Activated B cell treated with CpG ODN at 0.5 μM for 24 hours (primary cell): ENCODE data around the gene ACTN1. TPM values are rescaled to one million over a fixed set of nuclear protein-coding genes. Genes with fewer than 3 reads are reported as not detected.

Experiments used
- ATAC-seq: fragments of 200-7000 bp; cut with Tn5 transposase; one replicate; pipeline ENCODE4 v1.10.0; 2021; ENCODE audit warnings: low read depth, mild to moderate bottlenecking, moderate library complexity
- CTCF ChIA-PET: fragments of 350-600 bp; sonication (Branson Sonifier 250); formaldehyde crosslinking; loops from one replicate; lab custom pipeline; 2021; ENCODE audit warnings: antibody characterized with exemption; lab: Charles Lee
- POLR2A ChIA-PET: fragments of 350-600 bp; sonication (Branson Sonifier 250); formaldehyde crosslinking; loops from one replicate; lab custom pipeline; 2021; ENCODE audit warnings: antibody characterized with exemption; lab: Charles Lee
- DNase-seq: peaks from one replicate; pipeline ENCODE4 v3.0.0; 2022
- H3K27ac Mint-ChIP-seq: one replicate; pipeline ENCODE4 v1.8.0; 2020; ENCODE audit warnings: mixed read lengths
- H3K27me3 Mint-ChIP-seq: one replicate; pipeline ENCODE4 v1.8.0; 2021; ENCODE audit warnings: mixed read lengths
- H3K36me3 Mint-ChIP-seq: one replicate; pipeline ENCODE4 v1.8.0; 2021; ENCODE audit warnings: low read depth, mixed read lengths
- H3K4me1 Mint-ChIP-seq: one replicate; pipeline ENCODE4 v1.8.0; 2021; ENCODE audit warnings: mixed read lengths
- H3K4me3 Mint-ChIP-seq: one replicate; pipeline ENCODE4 v1.8.0; 2020; ENCODE audit warnings: mild to moderate bottlenecking, mixed read lengths
- H3K9me3 Mint-ChIP-seq: one replicate; pipeline ENCODE4 v1.8.0; 2020; ENCODE audit warnings: mixed read lengths
- intact Hi-C: fragments of 100-400 bp; cut with micrococcal nuclease; formaldehyde crosslinking; loops from one replicate; pipeline ENCODE4 v1.15.1; 2024
- total RNA-seq: library from RNA; stranded (reverse); gene quantifications from 2 replicates; pipeline ENCODE4 v1.2.3, GENCODE V29; 2022
- TF ChIP-seq, protein P1 (sequence below): fragments of 200-600 bp; IDR thresholded peaks from one replicate; pipeline ENCODE4 v1.8.0; 2022; ENCODE audit warnings: antibody characterized with exemption, mild to moderate bottlenecking

Gene ACTN1
- total RNA-seq, 1 donor from 2014 or later: 0.22 TPM

DNA sequence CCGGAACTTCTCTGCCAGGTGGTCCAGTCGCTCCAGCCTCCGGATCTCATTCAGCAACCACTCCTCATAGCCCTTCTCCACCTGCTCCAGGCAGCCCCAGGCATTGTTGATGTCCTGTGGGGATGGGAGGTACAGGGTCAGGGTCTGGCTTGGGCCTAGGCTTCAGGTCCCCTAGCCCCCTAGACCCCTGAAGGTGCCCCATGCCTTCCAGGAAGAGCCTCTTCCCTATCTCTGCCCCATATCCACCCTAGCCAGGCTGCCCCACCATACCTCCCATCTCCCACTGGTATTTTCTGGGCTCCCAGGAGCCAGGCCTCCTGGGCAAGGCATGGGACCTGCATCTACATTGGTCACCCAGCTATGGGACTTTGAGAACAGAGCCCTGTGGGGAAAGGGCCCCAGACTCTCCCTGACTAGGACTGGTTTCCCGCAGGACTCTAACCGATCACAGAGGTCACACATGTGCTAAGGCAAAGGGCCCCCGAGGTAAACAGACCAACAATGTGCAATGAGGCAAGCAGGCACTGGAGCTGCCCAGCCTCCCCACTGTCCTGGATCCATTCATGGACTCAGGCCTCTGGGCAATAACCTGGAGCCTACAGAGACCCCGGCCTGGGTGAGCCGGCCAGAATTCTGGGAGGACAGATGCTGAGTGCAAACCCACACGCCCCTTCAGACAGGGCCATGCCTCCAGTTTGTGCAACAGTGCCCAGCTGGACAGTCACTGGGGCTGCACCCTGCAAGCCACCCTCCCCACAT lies 88.8 kb downstream of the ACTN1 start:
- Mint-ChIP-seq H3K36me3 (no peaks in the 10 kb centered on the region), H3K4me1 (no peaks in the 10 kb centered on the region), H3K9me3 (no peaks in the 10 kb centered on the region), H3K27me3 (no peaks in the 10 kb centered on the region), H3K4me3 (no peak overlapping the region), H3K27ac (no peak overlapping the region)
- DNase-seq (no peak), ATAC-seq (no peak)
- TF ChIP-seq, protein P1, sequence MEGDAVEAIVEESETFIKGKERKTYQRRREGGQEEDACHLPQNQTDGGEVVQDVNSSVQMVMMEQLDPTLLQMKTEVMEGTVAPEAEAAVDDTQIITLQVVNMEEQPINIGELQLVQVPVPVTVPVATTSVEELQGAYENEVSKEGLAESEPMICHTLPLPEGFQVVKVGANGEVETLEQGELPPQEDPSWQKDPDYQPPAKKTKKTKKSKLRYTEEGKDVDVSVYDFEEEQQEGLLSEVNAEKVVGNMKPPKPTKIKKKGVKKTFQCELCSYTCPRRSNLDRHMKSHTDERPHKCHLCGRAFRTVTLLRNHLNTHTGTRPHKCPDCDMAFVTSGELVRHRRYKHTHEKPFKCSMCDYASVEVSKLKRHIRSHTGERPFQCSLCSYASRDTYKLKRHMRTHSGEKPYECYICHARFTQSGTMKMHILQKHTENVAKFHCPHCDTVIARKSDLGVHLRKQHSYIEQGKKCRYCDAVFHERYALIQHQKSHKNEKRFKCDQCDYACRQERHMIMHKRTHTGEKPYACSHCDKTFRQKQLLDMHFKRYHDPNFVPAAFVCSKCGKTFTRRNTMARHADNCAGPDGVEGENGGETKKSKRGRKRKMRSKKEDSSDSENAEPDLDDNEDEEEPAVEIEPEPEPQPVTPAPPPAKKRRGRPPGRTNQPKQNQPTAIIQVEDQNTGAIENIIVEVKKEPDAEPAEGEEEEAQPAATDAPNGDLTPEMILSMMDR: no peak
- ChIA-PET POLR2A (no interaction called here), CTCF (no interaction called here)
- intact Hi-C loops: no loop called here

DNA sequence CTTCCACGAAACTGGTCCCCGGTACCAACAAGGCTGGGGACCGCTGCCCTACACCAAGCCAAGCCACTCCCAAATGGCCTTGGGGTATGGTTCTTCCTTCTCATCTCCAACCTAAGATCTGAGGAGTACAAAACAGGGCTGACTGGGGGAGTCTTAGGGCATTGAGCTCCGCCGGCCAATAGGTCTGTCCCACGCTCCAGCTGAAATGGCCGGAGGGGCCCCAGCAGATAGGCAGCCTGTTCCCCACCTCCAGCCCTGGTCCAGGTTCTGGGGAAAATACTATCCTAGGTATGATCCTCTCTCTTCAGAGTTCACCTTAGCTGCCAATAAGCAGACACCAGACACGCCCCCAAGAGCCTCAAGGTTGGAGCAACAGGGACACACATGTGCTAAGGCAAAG lies 90.2 kb downstream of the ACTN1 start:
- Mint-ChIP-seq H3K36me3 (no peaks in the 10 kb centered on the region), H3K27ac (no peak overlapping the region), H3K9me3 (no peaks in the 10 kb centered on the region), H3K27me3 (no peaks in the 10 kb centered on the region), H3K4me3 (no peak overlapping the region), H3K4me1 (no peaks in the 10 kb centered on the region)
- DNase-seq (no peak), ATAC-seq (no peak)
- CTCF ChIA-PET: no interaction called here
- POLR2A ChIA-PET: no interaction called here
- intact Hi-C loops: no loop called here
- TF ChIP-seq, protein P1: no peak

DNA sequence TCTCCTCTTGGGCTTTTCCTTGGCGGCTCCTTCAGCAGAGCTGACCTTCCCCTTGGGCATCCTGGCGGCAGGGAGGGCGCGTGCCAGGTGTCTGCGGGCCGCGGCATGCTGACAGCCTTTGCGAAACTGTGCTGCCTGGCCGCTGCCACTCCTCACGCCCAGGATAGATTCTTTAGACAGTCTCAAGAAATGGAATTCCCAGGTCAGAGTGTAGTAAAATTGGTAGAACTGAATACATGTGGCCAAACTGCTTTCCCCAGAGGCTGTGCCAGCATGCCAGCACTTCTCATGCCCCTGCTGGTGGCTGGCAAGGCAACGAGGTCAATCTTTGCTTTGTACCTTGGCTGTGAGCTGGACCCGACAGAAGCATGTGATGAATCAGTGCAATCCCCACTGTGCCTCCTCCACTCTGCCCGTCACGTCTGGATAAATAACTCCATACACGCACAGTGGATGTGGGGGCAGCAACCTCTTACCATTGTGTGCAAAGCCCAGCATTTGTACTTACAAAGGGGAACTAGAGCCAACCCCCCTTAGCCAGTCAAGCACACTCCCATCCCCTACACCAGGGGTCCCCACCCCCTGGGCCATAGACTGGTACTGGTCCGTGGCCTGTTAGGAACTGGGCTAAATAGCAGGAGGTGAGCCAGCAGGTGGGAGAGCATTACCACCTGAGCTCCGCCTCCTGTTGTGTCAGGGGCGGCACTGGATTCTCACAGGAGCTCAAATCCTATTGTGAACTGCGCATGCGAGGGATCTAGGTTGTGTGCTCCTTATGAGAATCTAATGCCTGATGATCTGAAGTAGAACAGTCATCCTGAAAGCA lies 90.9 kb downstream of the ACTN1 start:
- no peaks in the 10 kb centered on the region for H3K36me3 Mint-ChIP-seq
- no peak overlapping the region for H3K27ac Mint-ChIP-seq
- ChIA-PET CTCF (no interaction called here), POLR2A (no interaction called here)
- no peaks in the 10 kb centered on the region for H3K27me3 Mint-ChIP-seq
- DNase-seq (no peak), ATAC-seq (no peak)
- intact Hi-C loops: no loop called here
- H3K4me1 Mint-ChIP-seq: no peaks in the 10 kb centered on the region
- TF ChIP-seq, protein P1: no peak
- no peak overlapping the region for H3K4me3 Mint-ChIP-seq
- H3K9me3 Mint-ChIP-seq: no peaks in the 10 kb centered on the region

DNA sequence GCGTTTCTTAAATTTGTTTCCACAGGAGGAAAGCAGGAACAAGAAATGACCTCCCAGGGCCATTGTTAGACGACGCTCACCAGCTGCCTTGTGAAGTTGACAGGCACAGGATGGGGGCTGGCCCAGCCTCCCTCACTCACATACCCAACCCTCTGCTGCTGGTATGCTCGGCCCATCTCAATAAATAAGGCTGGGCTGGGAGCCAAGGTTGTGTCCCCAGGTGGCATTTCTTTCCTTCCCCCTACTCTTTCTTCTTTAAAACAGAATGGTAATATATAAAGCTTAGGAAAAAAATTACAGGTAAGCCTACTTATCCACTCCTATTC lies 93.0 kb downstream of the ACTN1 start:
- ATAC-seq: no peak
- H3K36me3 Mint-ChIP-seq: no peaks in the 10 kb centered on the region
- TF ChIP-seq, protein P1: no peak
- intact Hi-C loops: no loop called here
- no peak for DNase-seq
- no peaks in the 10 kb centered on the region for H3K4me1 Mint-ChIP-seq
- H3K9me3 Mint-ChIP-seq: no peaks in the 10 kb centered on the region
- no peak overlapping the region for H3K27ac Mint-ChIP-seq
- no peaks in the 10 kb centered on the region for H3K27me3 Mint-ChIP-seq
- no peak overlapping the region for H3K4me3 Mint-ChIP-seq
- ChIA-PET CTCF (no interaction called here), POLR2A (no interaction called here)

DNA sequence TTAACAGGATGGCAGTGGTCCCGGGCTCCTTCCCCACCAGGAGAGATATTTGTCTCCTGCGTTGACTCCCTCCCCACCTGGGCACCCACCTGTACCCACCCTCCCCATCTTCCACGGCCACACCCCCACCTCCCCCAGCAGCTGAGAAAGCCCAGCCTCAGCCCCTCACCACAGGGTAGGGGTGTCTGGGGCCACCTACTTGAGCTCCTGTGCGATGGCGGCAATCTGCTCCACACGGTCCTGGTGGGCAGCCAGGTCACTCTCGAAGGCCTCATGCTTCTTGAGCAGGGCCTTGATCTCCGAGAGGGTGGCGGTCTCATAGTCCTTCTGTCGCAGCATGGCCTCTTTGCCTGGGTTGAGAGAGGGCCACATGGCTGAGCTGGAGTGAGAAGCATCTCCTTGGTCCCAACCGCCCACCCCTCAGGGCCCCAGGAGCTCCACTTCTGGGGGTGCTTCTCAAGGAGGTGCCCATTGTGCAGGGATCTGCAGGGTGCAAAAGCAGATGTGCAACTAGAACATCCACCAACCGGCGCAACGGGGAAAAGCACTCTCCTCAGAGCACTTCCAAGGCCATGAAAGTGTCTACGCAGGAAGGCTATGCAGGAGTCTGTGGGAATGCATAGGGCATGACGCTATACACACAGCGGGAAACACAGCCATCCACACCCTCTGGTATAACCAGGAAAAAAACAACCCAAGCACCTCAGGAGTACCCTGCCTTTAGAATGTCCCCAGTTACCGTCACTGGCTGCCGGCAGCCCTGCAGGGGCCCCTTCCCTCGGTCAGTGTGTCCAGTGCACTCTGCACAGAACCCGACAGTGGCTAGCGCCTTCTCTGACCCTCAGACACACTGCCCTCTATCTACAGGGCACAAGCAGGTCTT lies 93.6 kb downstream of the ACTN1 start:
- H3K27me3 Mint-ChIP-seq: no peaks in the 10 kb centered on the region
- H3K9me3 Mint-ChIP-seq: no peaks in the 10 kb centered on the region
- TF ChIP-seq, protein P1: no peak
- no peaks in the 10 kb centered on the region for H3K4me1 Mint-ChIP-seq
- H3K27ac Mint-ChIP-seq: no peak overlapping the region
- no peaks in the 10 kb centered on the region for H3K36me3 Mint-ChIP-seq
- no peak for ATAC-seq
- H3K4me3 Mint-ChIP-seq: no peak overlapping the region
- intact Hi-C loops: no loop called here
- POLR2A ChIA-PET: no interaction called here
- CTCF ChIA-PET: no interaction called here
- no peak for DNase-seq
